H1 (cell line): Measurements from ENCODE around the gene CUBN.

Experiments used
- EGR1 ChIP-seq: IDR thresholded peaks from 2 replicates; pipeline ENCODE4 v1.6.1; 2011; ENCODE audit warnings: low read depth, low read length, borderline replicate concordance
- EP300 ChIP-seq, 2 experiments: IDR thresholded peaks; 1 replicate in 1 of 2; 2 replicates in 1 of 2; pipeline ENCODE4 v1.6.1; 2011 to 2012; ENCODE audit warnings: low read depth in 2 of 2, low read length in 2 of 2, mild to moderate bottlenecking in 2 of 2, borderline replicate concordance in 1 of 2, inconsistent platforms in 1 of 2, moderate library complexity in 1 of 2
- GABPA ChIP-seq: IDR thresholded peaks from 2 replicates; pipeline ENCODE4 v1.6.1; 2011; ENCODE audit warnings: mild to moderate bottlenecking, low read length, moderate library complexity, borderline replicate concordance; ENCODE audit not compliant: insufficient read depth
- JUND ChIP-seq: IDR thresholded peaks from 2 replicates; pipeline ENCODE4 v1.6.1; 2011; ENCODE audit warnings: mild to moderate bottlenecking, improper control_type of control experiment, low read length
- MAFK ChIP-seq: IDR thresholded peaks from 2 replicates; pipeline ENCODE4 v1.6.1; 2012; ENCODE audit warnings: low read depth, mild to moderate bottlenecking, improper control_type of control experiment, low read length
- POLR2A ChIP-seq, 2 experiments: IDR thresholded peaks; 1 replicate in 1 of 2; 2 replicates in 1 of 2; pipeline ENCODE4 v1.6.1; 2011; ENCODE audit warnings: low read depth in 2 of 2, low read length in 2 of 2, mild to moderate bottlenecking in 2 of 2; ENCODE audit errors: control extremely low read depth in 1 of 2
- SIN3A ChIP-seq, 2 experiments: IDR thresholded peaks in 1 of 2; conservative IDR thresholded peaks in 1 of 2; 2 replicates each; pipeline ENCODE4 v1.6.1; 2011 to 2012; ENCODE audit warnings: low read length in 2 of 2, improper control_type of control experiment in 1 of 2, low read depth in 1 of 2, mild to moderate bottlenecking in 1 of 2
- TBP ChIP-seq: IDR thresholded peaks from 2 replicates; pipeline ENCODE4 v1.6.1; 2011; ENCODE audit warnings: low read depth, low read length, improper control_type of control experiment
- YY1 ChIP-seq: IDR thresholded peaks from 2 replicates; pipeline ENCODE4 v1.6.1; 2011; ENCODE audit warnings: low read depth, mild to moderate bottlenecking, low read length
- TF ChIP-seq, protein P1 (sequence below), 3 experiments: IDR thresholded peaks; 1 replicate in 2 of 3; 2 replicates in 1 of 3; pipeline versions ENCODE4 v1.5.1 to v1.6.1; 2011; ENCODE audit warnings: low read length in 3 of 3, mild to moderate bottlenecking in 3 of 3, inconsistent platforms in 2 of 3, low read depth in 1 of 3, moderate library complexity in 1 of 3; ENCODE audit not compliant: insufficient read depth in 1 of 3; ENCODE audit errors: control extremely low read depth in 1 of 3

DNA sequence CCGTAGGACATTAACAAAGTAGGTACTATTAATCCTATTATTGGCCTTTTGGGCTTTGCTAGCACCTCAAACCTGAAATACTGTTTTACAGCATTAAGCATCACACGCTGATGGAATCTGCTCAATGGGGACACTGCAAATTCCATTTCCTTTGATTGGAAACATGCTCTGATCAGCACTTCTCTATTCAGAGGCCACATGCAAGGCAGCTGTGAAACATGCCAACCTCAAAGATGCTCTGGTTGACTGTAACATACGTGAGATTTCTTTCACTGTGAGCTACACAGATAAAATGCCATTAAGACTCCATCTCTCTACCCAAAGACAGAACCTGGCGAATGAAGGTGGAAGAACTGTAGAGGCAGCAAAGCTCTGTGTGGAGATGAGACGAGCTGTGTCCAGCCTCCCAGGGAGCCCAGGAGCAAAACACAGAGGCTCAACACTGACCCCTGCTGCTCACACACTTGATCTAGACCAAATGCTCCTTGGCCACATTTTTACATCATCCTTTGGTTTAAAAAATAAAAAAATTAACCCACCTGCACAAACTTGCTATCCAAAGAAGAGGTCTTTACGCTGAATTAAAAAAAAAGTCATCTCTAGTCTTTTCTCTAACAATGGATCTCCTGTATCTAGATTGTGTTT, 320.4 kb downstream of the CUBN start:
- TF ChIP-seq EGR1: no peak
- TF ChIP-seq MAFK: no peak
- TF ChIP-seq, protein P1, sequence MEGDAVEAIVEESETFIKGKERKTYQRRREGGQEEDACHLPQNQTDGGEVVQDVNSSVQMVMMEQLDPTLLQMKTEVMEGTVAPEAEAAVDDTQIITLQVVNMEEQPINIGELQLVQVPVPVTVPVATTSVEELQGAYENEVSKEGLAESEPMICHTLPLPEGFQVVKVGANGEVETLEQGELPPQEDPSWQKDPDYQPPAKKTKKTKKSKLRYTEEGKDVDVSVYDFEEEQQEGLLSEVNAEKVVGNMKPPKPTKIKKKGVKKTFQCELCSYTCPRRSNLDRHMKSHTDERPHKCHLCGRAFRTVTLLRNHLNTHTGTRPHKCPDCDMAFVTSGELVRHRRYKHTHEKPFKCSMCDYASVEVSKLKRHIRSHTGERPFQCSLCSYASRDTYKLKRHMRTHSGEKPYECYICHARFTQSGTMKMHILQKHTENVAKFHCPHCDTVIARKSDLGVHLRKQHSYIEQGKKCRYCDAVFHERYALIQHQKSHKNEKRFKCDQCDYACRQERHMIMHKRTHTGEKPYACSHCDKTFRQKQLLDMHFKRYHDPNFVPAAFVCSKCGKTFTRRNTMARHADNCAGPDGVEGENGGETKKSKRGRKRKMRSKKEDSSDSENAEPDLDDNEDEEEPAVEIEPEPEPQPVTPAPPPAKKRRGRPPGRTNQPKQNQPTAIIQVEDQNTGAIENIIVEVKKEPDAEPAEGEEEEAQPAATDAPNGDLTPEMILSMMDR (IDR thresholded peaks at IDR 0.05; ENCODE audit: control extremely low read depth in 1 of 3, insufficient read depth in 1 of 3, low read depth in 1 of 3, low read length in 3 of 3): peak; percentile 52 to 74 (median 71)
- no peak for TF ChIP-seq POLR2A (IDR thresholded peaks at IDR 0.05; ENCODE audit: control extremely low read depth in 1 of 2, low read depth in 2 of 2, low read length in 2 of 2)
- no peak for TF ChIP-seq JUND
- TF ChIP-seq GABPA: no peak
- no peak for TF ChIP-seq EP300 (IDR thresholded peaks at IDR 0.05; ENCODE audit: borderline replicate concordance in 1 of 2, low read depth in 2 of 2, low read length in 2 of 2)
- no peak for TF ChIP-seq YY1
- no peak for TF ChIP-seq TBP
- TF ChIP-seq SIN3A (conservative IDR thresholded peaks at IDR 0.05 in 1 of 2, IDR thresholded peaks at IDR 0.05 in 1 of 2; ENCODE audit: low read depth in 1 of 2, low read length in 2 of 2): no peak
